Astrocyte (in vitro differentiated cells and primary cell): ENCODE data around the gene CACNA1A.

Experiments
- CTCF ChIP-seq: IDR thresholded peaks from 2 replicates; pipeline ENCODE4 v1.5.1; 2011; ENCODE audit warnings: low read depth, mild to moderate bottlenecking, inconsistent platforms, low read length, moderate library complexity; ENCODE audit not compliant: insufficient read depth
- EZH2 ChIP-seq: IDR thresholded peaks from 2 replicates; pipeline ENCODE4 v1.6.1; 2012; ENCODE audit warnings: mild to moderate bottlenecking, low read length, inconsistent platforms; ENCODE audit not compliant: insufficient read depth

- no peak for TF ChIP-seq CTCF
- TF ChIP-seq EZH2: no peak
Observed at GRCh38 chr19:13229246-13229645, 277.0 kb downstream of the CACNA1A start.
